Measurements from ENCODE around the gene KCNH4. TPM values are rescaled to one million over a fixed set of nuclear protein-coding genes. Genes with fewer than 3 reads are reported as not detected.
A peak's percentile ranks its signal among the peaks of the same experiment; 100 is the strongest.
"Not testable (repeated sequence)": the region's sequence is repeated elsewhere in the genome, so short reads cannot be mapped to it uniquely, and the experiment has no call there.

KCNH4 gene
- total RNA-seq, 1 donor from 2014 or later: under 0.01 TPM

DNA sequence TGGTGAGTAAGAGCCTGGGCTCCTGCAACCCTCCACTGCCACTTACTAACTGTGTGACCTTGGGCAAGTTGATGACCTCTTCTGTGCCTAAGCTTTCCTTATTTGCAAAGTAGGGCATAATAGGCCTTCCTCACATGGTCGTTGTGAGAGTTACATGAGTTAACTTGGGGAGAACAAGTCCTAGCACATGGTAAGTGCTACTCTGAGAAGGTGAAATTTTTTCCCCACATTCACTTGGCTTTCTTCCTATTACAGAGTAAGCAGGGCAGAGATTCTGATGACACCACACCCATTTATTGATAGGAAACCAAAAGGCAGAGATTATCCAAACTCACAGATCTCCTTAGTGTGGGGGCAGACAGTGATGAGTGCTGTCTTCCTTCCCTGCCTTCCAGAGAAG lies 1.6 kb downstream of the KCNH4 start:
- DNase-seq (ENCODE audit: low read depth in 2 of 2): no peak

DNA sequence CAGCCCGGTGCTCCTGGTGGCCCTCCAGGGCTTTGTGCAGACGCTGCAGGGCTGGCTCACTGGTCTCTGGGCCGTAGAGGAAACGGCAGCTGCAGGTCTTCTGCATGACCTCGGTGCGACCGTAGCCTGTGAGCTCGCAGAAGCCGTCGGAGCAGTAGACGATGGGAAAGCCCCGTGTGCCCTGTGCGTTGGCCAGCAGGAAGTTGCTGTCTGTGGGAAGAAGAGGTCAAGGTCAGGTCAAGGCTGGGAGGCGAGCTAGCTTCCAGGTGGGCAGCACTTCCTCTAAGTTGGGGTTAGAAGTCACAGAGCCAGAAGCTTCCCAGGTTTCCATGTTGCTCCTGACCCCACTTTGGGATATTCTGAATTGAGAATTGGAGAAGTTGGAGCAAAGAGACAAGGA lies 2.1 kb downstream of the KCNH4 start:
- peak in 1 of 2 donors; percentile 66 for DNase-seq (ENCODE audit: low read depth in 2 of 2)

DNA sequence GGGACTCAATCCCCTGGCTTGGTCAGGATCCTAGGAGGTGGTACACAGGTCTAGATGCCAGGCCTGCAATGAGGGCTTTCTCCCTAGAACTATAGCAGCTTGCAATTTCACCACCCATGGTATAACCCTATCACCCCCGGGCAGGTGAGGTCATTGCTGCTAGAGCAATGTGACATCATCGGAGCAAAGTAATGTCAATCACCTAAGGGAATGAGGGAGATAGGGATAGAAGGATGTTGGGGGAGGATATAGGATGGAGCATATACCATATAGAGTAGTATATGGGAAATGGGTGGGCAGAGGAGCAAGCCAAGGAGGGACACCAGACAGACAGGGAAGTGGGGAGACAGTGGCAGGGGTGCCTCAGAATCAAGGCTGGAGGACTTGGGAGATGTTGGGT lies 3.3 kb downstream of the KCNH4 start:
- DNase-seq (ENCODE audit: low read depth in 2 of 2): no peak

DNA sequence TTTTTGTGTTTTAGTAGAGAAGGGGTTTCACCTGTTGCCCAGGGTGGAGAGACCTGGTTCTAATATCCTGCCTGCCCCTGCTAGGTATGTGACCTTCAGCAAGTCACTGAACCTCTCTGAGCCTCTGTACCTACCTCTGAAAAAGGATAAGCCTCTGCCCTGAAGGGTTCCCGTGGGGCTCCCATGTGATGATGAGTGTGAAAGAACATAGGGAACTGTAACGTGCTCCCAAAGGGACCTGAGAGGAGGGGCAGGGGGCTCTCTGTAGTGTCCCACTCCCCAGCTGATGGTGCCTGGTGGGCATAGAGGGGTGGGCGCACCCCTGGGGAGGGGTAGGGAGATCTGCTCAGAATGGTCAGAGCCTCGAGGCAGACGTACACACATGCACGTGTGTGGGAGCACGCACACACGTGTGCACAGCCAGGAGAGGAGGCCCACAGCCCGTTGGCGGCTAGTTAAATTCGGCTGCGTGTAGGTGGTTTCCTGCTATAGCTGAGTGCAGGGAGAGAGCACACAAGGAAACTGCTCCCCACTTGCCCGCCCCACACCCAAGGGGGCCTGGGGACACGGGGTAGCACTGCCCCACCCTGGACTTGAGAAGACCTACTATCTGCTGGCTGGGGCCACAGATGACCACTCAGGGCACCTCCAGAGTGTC lies 6.7 kb downstream of the KCNH4 start:
- DNase-seq (ENCODE audit: low read depth in 2 of 2): no peak

DNA sequence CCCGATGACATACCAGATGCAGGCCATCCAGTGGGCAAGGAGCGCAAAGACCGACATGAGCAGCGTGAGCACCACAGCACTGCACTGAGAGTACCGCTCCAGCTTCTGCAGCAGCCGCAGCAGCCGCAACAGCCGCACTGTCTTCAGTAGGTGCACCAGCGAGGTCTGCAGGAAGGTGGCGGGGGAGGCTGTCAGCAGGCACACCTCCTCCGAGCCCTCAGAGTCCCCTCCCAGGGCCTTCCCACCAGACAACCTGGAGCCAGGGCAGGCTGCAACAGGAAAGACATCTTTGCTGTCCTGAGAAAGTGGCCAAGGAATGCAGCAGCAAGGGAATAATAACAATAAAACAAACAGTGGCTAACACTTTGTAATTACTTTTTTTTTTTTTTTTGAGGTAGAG lies 9.1 kb downstream of the KCNH4 start:
- no peak for DNase-seq (ENCODE audit: low read depth in 2 of 2)

DNA sequence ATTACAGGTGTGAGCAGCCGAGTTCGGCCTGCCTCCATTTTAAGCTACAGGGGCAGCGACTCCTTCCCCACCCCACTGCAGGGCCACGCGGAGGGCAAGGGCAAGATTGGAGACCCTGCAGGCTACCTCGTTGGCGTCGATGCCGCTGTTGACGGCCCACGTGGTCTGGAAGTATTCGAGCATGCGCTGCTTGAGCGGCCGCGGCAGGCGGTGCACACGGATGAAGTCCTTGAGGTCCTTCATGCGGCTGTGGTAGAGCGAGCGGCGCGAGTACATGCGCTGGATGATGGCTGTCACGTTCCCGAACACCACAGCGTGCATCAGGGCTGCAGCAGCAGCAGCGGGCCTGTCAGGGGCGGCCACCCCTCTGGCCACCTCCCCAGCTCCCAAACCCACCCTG lies 11.6 kb downstream of the KCNH4 start:
- no peak for DNase-seq (ENCODE audit: low read depth in 2 of 2)

DNA sequence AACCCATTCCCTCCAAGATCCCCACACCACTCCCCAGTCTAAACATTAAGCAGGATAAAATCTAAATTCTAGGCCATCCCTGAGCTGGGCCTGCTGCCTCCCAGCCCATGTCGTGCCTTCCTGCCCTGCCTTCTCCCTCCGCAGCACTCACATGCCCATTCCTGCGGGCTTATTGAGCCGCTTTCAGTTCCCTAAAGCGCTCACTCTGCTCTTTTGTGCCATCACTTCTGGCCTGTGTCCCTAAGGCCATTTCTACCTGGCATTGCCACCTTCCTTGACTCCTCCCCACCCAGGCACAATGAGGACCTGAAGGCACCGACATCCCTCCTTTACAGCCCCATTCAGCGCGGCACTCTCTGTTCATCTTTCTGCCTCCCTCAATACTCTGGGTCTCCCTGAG lies 13.1 kb downstream of the KCNH4 start:
- no peak for DNase-seq (ENCODE audit: low read depth in 2 of 2)

DNA sequence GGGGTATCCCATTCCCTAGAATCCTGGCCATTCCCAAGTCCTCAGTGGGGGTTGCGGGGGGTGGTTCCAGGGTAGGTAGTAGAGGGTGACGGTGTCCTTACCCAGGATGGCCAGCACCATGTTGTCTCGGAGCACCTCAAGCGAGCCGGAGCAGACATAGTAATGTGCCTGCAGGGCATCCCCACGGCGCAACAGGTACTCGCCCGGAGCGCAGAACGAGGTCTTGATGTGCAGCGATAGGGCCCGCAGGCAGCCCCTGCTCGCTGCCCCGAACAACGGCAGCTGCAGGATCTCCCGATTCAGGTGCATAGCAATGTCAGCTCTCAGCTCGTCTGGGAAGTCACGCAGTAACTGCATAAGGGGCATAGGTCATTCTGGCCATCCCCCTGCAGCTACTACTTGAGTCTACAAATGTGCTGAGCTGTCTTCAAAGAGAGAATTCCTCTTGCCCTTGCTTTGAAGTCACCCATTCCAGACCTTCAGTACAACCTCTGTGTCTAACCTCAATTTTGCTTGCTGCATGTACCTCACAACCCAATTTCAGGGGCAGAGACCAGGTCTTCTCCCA lies 14.7 kb downstream of the KCNH4 start:
- DNase-seq (ENCODE audit: low read depth in 2 of 2): no peak

DNA sequence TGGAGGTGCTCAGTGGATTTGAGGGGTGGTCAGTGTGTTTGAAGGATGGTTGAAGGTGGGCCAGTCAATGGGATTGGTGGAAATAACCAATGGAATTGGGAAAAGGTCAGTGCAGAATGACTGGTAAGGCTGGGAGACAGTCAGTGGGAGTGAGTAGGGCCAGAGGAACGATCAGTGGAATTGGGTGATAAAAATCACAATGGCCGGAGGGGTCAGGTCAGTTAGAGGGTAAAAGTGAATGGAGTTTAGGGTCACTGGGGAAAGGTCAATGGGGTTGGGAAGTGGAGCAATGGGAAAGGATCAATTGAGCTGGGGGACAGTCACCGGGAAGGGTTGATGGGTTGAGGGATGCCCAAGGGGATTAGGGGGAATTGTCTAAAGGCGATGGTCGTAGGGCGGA lies 15.2 kb downstream of the KCNH4 start:
- DNase-seq (ENCODE audit: low read depth in 2 of 2): no peak

DNA sequence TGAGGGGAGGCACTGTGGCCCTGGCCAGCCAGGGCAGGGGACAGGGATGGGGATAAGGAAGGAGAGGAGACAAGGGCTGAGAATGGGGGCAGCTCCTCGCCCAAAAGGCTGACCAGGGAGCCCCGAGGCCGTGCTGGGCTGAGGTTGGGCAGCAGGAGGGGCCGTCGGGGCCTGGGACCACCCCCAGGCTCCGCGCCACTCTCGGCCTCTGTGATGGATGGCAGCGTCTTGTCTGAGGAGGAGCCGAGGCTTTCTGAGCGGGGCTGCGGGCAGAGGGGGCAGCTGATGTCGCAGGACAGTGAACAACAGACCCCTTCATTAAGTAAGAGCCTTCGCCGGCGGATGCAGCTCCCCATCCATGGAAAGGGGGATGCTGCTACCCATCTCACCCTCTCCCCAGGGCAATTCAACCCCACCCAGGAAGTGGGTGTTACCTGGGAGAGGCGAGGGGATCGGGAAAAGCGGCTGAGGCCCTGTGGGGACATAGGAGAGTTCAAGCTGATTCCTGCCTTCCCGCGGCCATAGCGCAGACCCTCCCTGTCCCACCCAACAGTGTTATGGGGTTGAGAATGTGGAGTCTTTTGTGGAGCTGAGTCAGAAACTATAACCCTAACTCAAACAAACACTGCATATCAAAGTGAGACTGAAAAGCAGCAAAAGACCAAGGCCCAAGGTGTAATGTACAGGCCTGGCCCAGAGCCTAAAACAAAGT lies 17.1 kb downstream of the KCNH4 start:
- DNase-seq (ENCODE audit: low read depth in 2 of 2): no peak

DNA sequence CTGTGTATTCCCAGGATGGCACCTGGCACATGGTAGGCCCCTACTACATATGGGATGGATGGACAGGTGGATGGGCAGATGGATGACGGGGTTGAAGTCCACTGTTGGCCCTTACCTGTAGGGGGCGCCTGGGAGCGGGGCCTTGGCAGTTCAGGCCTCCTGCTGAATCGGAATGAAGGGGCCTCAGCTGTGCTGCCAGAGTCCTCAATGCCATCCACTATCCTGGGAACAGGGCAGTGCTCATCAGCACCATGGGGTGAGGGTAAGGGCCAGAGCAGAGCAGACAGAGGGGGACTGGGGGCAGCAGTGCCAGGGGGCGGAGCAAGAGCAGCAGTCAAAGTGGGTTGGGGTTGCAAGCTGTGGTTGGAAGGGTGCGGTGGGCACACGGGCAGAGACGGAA lies 17.8 kb downstream of the KCNH4 start:
- DNase-seq (ENCODE audit: low read depth in 2 of 2): peak; percentile 12 to 21

DNA sequence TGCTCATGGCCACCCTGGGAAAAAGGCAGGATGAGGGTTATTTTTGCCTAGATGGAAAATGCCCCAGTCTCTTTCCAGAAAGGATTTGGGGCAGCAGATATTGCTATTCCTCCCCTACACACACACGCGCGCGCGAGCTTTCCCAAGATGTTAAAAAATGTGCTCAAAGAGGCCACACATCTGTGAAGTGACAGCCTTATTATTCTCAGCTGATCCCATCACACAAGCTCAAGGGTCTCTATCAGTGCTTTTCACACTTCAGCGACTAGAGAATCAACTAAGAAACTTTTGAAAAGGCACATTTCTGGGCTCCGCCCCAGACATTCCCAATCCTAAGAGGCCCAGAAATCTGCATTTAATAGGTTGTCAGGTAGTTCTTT lies 20.4 kb downstream of the KCNH4 start:
- DNase-seq (ENCODE audit: low read depth in 2 of 2): no peak

DNA sequence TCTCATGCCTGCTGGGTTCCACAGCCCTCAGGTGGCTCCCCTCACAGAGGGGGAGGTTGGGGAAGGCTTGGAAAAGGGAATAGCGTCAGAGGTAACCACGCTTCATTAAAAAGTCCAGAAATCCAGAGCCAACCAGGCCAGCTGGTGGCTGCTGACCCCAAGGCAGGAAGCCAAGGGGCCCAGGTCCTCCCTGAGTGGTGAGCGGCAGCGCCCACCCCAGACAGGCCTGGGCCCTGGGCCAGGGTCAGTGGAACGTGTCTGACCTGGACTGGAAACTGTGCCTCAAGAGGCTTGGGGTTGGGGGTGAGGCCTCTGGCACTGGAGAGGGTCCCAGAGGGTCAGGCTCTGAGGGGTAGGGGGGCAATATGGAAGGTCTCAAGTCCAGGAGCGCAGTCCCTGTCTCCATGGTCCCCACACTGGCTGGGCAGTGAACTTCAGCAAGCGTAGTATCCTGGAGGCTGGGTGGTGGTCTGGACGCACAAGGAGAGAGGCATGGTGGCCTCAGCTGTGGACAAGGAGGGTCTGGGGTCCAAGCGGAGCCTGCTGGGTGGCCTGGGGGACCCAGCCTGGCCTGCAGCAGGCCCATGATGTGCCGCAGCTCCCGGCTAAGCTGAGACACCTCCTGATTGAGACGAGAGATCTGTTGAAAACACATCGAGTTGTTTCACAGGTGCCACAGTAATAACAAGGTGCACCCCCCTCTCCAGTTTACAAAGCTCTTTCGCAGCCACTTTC lies 21.0 kb downstream of the KCNH4 start:
- no peak for DNase-seq (ENCODE audit: low read depth in 2 of 2)

DNA sequence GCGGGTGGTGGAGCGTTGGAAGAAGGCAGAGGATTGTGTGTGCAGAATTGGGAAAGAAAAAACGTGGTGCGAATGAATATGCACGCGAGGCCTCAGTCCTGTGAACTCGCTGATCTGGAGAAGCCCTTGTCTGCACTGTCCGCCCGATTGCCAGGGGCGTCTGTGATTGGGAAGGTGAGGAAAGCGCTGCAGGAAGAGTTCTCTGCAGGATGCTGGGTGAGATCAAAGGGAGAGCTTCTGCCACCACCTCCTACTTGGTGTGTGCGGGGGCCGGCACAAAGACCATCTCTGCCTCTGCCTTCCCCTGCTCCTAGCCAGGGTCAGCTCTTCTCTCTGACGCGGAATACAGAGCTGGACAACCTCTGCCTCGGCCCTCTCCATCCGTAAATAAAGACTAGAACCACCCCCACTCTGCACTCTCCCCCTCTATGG lies 25.3 kb downstream of the KCNH4 start:
- no peak for DNase-seq (ENCODE audit: low read depth in 2 of 2)

DNA sequence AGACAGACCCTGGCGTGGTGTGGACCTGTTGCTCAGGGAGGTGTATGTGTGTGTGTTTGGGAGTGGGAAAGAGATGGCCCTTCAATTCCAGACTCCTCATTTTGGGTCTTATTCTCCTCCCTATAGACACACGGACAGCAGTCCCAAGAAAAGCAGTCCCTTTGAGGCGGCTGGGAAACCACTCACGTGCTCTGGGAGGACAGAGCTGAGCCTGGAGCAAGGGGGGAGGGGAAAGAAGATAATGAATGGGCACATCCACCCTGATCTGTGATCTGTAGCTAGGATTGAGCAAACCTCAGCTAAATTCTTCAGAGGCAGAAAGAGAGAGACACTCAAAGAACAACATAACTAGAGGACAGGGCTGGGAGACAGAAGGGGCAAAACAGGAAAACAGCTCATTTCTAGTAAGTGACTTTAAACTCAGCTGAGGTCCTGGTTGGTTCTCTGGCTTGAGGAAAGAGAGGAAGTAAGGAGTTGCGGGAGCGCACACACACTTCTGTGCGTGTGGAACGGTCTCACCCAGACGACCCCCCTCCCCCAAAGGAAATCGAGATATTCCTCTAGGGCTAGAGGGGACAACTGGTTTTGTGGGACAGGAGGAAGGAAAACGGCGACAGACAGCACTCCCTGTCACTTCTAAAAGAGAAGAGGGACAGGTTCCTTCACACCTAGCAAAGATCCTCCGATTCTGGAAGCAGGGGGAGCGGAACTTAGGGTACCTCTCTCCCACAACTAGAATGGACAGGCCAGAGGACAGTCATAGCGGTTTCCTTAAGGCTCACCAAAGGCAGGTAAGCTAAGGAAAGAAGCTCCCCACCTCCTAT lies 26.8 kb downstream of the KCNH4 start:
- DNase-seq (ENCODE audit: low read depth in 2 of 2): peak; percentile 27 to 77

DNA sequence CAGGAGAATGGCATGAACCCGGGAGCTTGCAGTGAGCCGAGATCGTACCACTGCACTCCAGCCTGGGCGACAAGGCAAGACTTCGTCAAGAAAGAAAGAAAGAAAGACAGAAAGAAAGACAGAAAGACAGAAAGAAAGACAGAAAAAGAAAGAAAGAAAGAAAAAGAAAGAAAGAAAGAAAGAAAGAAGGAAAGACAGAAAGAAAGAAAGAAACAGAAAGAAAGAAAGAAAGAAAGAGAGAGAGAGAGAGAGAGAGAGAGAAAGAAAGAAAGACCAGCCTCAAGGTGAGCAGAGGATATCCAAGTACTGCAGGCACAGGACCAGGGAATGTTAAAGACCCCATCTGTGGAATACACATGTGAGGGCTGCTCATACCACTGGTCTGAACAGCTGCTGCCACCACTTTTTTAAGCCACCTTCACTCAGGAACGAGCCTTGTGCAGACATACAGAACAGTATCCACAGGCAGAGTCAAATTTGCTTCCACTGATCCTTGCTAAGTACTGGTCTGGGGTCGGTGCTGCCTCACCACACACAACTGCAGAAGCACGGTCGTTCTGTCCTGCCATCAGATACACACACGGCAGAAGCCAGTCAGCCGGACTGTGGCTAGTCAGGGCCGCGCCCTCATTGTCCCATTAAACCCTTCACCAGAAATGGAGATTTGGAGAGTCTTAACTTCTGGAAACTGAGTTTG lies 33.9 kb downstream of the KCNH4 start:
- no peak for DNase-seq (ENCODE audit: low read depth in 2 of 2)

DNA sequence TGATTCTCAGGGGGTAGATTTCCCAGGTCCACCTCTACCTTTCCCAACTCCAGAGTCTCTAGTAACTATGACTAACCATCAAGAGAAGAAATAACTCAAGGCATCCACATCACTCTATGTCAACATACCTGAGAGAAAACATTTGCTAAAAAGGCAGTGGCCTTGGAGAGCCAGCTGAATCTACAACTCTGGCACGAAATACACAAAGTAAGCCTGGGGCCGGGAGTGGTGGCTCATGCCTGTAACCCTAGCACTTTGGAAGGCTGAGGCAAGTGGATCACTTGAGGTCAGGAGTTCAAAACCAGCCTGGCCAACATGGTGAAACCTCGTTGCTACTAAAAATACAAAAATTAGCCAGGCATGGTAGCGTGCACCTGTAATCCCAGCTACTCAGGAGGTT lies 37.8 kb downstream of the KCNH4 start:
- not testable (repeated sequence) for DNase-seq (ENCODE audit: low read depth in 2 of 2)

DNA sequence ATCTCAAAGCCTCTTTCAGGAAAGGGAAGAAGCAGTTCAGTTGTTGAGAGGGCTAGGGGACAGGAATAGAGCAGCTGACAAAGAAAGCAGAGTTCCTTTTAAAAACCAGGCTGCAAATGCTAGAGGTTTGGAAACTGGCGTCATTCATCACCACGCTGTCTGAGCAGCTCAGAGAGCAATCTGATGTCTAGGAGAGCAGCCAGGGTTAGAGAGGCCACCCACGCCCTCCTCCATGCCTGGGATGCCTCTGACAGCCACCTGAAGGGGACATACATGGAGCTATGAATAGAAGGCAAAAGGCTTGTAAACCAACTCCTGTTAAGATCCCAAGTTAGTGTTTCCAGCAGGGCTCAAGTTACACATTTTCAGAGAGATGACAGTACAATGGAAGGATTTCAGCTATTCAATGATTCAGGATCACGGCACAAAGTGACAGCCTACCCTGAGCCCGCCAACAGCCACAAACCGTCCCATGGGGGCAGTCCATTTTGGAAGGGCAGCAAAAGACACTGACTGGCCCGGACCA lies 38.5 kb downstream of the KCNH4 start:
- DNase-seq (ENCODE audit: low read depth in 2 of 2): no peak

DNA sequence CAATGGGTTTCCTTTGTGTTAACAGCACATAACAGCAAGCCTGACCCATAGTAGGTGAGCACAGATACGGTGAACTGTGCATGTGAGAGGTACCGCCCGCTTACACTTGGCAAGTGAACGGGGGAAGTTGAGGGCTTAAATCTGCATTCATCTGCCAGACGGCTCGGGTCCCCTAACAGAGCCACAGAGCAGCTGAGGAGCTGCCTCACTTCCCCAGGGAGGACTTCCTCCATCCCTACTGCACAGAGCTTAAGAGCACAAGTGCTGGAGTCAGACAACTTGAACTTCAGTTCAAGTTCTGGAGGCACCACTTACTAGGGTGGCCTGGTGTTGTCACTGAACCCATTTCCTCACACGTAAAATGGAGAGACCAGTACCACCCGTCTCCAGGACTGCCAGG lies 39.6 kb downstream of the KCNH4 start:
- DNase-seq (ENCODE audit: low read depth in 2 of 2): no peak

DNA sequence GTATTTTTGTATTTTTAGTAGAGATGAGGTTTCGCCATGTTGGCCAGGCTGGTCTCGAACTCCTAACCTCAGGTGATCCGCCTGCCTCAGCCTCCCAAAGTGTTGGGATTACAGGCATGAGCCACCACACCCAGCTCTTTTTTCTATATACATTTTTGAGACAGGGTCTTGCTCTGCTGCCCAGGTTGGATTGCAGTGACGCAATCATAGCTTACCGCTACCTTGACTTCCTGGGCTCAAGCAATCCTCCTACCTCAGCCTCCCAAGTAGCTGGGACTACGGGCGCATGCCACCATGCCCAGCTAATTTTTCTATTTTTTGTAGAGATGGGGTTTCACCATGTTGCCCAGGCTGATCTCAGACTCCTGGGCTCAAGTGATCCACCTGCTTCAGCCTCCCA lies 40.3 kb downstream of the KCNH4 start:
- not testable (repeated sequence) for DNase-seq (ENCODE audit: low read depth in 2 of 2)

All from lung microvascular endothelial cell (primary cell).